ENCODE data around the gene JAZF1. TPM values are rescaled to one million over a fixed set of nuclear protein-coding genes. Genes with fewer than 3 reads are reported as not detected.

Gene JAZF1
- total and polyA plus RNA-seq, 2 of the 8 experiments (the other 6 are each of a cell fraction or from before 2014, with no cell fraction given): 2.6 to 21.8 TPM

DNA sequence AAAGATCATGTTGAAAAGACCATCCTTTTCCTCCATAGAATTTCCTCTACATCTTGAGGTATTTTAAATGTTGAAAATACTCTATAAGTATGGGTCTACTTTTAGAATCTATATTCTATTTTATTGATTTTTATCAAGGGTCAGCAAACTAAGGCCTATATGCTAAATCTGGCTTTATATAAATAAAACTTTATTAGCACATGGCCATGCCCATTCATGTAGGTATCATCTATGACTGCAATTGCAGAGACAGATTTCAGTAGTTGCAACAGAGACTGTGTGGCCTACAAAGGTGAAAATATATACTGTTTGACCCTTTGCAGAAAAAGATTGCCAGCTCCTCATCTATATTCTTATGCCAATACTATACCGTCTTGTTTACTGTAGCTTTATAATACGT, 367.9 kb downstream of the JAZF1 start (continued):
- TF ChIP-seq, protein P1, sequence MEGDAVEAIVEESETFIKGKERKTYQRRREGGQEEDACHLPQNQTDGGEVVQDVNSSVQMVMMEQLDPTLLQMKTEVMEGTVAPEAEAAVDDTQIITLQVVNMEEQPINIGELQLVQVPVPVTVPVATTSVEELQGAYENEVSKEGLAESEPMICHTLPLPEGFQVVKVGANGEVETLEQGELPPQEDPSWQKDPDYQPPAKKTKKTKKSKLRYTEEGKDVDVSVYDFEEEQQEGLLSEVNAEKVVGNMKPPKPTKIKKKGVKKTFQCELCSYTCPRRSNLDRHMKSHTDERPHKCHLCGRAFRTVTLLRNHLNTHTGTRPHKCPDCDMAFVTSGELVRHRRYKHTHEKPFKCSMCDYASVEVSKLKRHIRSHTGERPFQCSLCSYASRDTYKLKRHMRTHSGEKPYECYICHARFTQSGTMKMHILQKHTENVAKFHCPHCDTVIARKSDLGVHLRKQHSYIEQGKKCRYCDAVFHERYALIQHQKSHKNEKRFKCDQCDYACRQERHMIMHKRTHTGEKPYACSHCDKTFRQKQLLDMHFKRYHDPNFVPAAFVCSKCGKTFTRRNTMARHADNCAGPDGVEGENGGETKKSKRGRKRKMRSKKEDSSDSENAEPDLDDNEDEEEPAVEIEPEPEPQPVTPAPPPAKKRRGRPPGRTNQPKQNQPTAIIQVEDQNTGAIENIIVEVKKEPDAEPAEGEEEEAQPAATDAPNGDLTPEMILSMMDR (IDR thresholded peaks at IDR 0.05; ENCODE audit: control extremely low read depth in 1 of 3, insufficient read depth in 1 of 3, low read depth in 1 of 3, low read length in 3 of 3): no peak
- TF ChIP-seq SAP30 (IDR thresholded peaks at IDR 0.05; ENCODE audit: insufficient read depth, insufficient replicate concordance, low read length) (no peak), RAD21 (IDR thresholded peaks at IDR 0.05 in 1 of 2, conservative IDR thresholded peaks at IDR 0.05 in 1 of 2; ENCODE audit: low read depth in 2 of 2, low read length in 2 of 2) (no peak)
- TF ChIP-seq, protein P2, sequence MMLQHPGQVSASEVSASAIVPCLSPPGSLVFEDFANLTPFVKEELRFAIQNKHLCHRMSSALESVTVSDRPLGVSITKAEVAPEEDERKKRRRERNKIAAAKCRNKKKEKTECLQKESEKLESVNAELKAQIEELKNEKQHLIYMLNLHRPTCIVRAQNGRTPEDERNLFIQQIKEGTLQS (IDR thresholded peaks at IDR 0.05; ENCODE audit: insufficient read depth, low read depth, low read length): no peak

Measured in H1 (cell line).